SK-N-SH (cell line): ENCODE measurements around the gene TCF12. TPM values are rescaled to one million over a fixed set of nuclear protein-coding genes. Genes with fewer than 3 reads are reported as not detected.

Experiments
- CTCF ChIA-PET: fragments of 300-600, 350-600 bp; formaldehyde crosslinking; extraction: SDS; loops from one replicate; lab custom pipeline; 2021; lab: Yijun Ruan, JAX
- POLR2A ChIA-PET: fragments of 350-600 bp; sonication (Branson Sonifier 250); formaldehyde crosslinking; extraction: SDS; loops from one replicate; lab custom pipeline; 2020; ENCODE audit warnings: antibody characterized with exemption, inconsistent platforms; lab: Yijun Ruan, JAX
- DNase-seq: peaks from one replicate; pipeline ENCODE4 v3.0.0; 2012
- H2AFZ ChIP-seq: fragments of 200-600 bp; sonication (generic); 2 replicates; pipeline ENCODE4 v1.8.1; 2016; ENCODE audit warnings: antibody characterized with exemption, mild to moderate bottlenecking, low read depth
- H3F3A ChIP-seq: fragments of 200-600 bp; sonication (generic); replicated peaks from 2 replicates; pipeline ENCODE3; 2016; ENCODE audit warnings: antibody characterized with exemption, mild to moderate bottlenecking; ENCODE audit not compliant: insufficient read depth
- H3K27ac ChIP-seq, 2 experiments: fragments of 200-500 bp in 1 of 2; fragments of 200-600 bp in 1 of 2; sonication (Bioruptor generic) in 1 of 2; sonication (generic), shearing (Covaris generic) in 1 of 2; 2 replicates each; pipeline versions ENCODE4 v1.5.1 to v1.6.1; 2014 to 2016; ENCODE audit warnings: low read depth in 2 of 2, inconsistent platforms in 1 of 2, low read length in 1 of 2, mild to moderate bottlenecking in 1 of 2, mixed read lengths in 1 of 2
- H3K27me3 ChIP-seq: fragments of 200-600 bp; sonication (generic), shearing (Covaris generic); 2 replicates; pipeline ENCODE4 v1.6.1; 2016; ENCODE audit warnings: mixed run types; ENCODE audit not compliant: insufficient read depth
- H3K36me3 ChIP-seq, 2 experiments: fragments of 200-500 bp in 1 of 2; fragments of 200-600 bp in 1 of 2; sonication (Bioruptor generic) in 1 of 2; sonication (generic) in 1 of 2; replicated peaks in 1 of 2; 2 replicates each; pipeline versions ENCODE3 to v1.5.1; 2014 to 2016; ENCODE audit warnings: low read length in 1 of 2, mild to moderate bottlenecking in 1 of 2; ENCODE audit not compliant: insufficient read depth in 2 of 2, control insufficient read depth in 1 of 2
- H3K4me1 ChIP-seq, 2 experiments: fragments of 200-500 bp in 1 of 2; fragments of 200-600 bp in 1 of 2; sonication (Bioruptor generic) in 1 of 2; sonication (generic), shearing (Covaris generic) in 1 of 2; 2 replicates each; pipeline versions ENCODE4 v1.5.1 to v1.6.1; 2014 to 2016; ENCODE audit warnings: low read depth in 1 of 2, low read length in 1 of 2, mixed run types in 1 of 2; ENCODE audit not compliant: insufficient read depth in 2 of 2, control insufficient read depth in 1 of 2
- H3K4me2 ChIP-seq: fragments of 200-600 bp; sonication (generic), shearing (Covaris generic); 2 replicates; pipeline ENCODE4 v1.6.1; 2017; ENCODE audit warnings: mixed run types
- H3K4me3 ChIP-seq, 2 experiments: fragments of 200-500 bp in 1 of 2; fragments of 200-600 bp in 1 of 2; sonication (Bioruptor generic) in 1 of 2; sonication (generic), shearing (Covaris generic) in 1 of 2; 2 replicates each; pipeline versions ENCODE4 v1.5.1 to v1.8.1; 2014 to 2016; ENCODE audit warnings: low read depth in 2 of 2, inconsistent platforms in 1 of 2, low read length in 1 of 2, mild to moderate bottlenecking in 1 of 2, mixed read lengths in 1 of 2, moderate library complexity in 1 of 2
- H3K79me2 ChIP-seq: fragments of 200-600 bp; sonication (generic); 2 replicates; pipeline ENCODE4 v1.8.1; 2017; ENCODE audit warnings: mild to moderate bottlenecking; ENCODE audit not compliant: insufficient read depth
- H3K9ac ChIP-seq: fragments of 200-600 bp; sonication (generic); 2 replicates; pipeline ENCODE4 v1.6.1; 2017; ENCODE audit warnings: mixed run types
- H3K9me2 ChIP-seq: fragments of 200-600 bp; sonication (generic); 2 replicates; pipeline ENCODE4 v1.6.1; 2017; ENCODE audit warnings: mixed run types
- H3K9me3 ChIP-seq: fragments of 200-600 bp; sonication (generic); 2 replicates; pipeline ENCODE4 v1.6.1; 2017; ENCODE audit warnings: mixed run types, mild to moderate bottlenecking, moderate library complexity
- H4K20me1 ChIP-seq: fragments of 200-600 bp; sonication (generic); 2 replicates; pipeline ENCODE4 v1.6.1; 2017; ENCODE audit warnings: mild to moderate bottlenecking, mixed run types; ENCODE audit not compliant: insufficient read depth
- ELF1 ChIP-seq: IDR thresholded peaks from 2 replicates; pipeline ENCODE4 v1.4.0; 2012
- EP300 ChIP-seq, 2 experiments: IDR thresholded peaks; 2 replicates each; pipeline versions ENCODE4 v1.4.0 to v1.6.1; 2012; ENCODE audit warnings: borderline replicate concordance in 1 of 2, low read depth in 1 of 2, low read length in 1 of 2
- EZH2phosphoT487 ChIP-seq: fragments of 200-600 bp; sonication (generic); IDR thresholded peaks from 2 replicates; pipeline ENCODE4 v1.6.1; 2017; ENCODE audit warnings: low read depth, mixed run types, mild to moderate bottlenecking, antibody characterized with exemption, moderate library complexity, borderline replicate concordance
- FOXJ3 ChIP-seq: sonication (generic); formaldehyde crosslinking; IDR thresholded peaks from 2 replicates; pipeline ENCODE4 v1.5.1; 2020; ENCODE audit warnings: mild to moderate bottlenecking, missing genetic modification reagents
- FOXM1 ChIP-seq: IDR thresholded peaks from 2 replicates; pipeline ENCODE4 v1.4.0; 2012; ENCODE audit warnings: low read depth, mild to moderate bottlenecking
- GABPA ChIP-seq: IDR thresholded peaks from 2 replicates; pipeline ENCODE4 v1.4.0; 2012; ENCODE audit warnings: low read depth, mild to moderate bottlenecking
- MEF2A ChIP-seq: IDR thresholded peaks from 2 replicates; pipeline ENCODE4 v1.4.0; 2012; ENCODE audit warnings: low read depth, borderline replicate concordance
- MXI1 ChIP-seq: IDR thresholded peaks from 2 replicates; pipeline ENCODE4 v1.6.1; 2012; ENCODE audit warnings: mild to moderate bottlenecking, low read depth, low read length, improper control_type of control experiment
- RXRA ChIP-seq: IDR thresholded peaks from 2 replicates; pipeline ENCODE4 v1.4.0; 2012; ENCODE audit warnings: low read depth, mild to moderate bottlenecking, borderline replicate concordance
- SIN3A ChIP-seq: IDR thresholded peaks from 2 replicates; pipeline ENCODE4 v1.6.1; 2012; ENCODE audit warnings: low read depth, mild to moderate bottlenecking, low read length, moderate library complexity, borderline replicate concordance
- SMC3 ChIP-seq: IDR thresholded peaks from 2 replicates; pipeline ENCODE4 v1.6.1; 2012; ENCODE audit warnings: low read depth, low read length, improper control_type of control experiment
- TCF12 ChIP-seq: IDR thresholded peaks from 2 replicates; pipeline ENCODE4 v1.4.0; 2012
- USF2 ChIP-seq: fragments of 150-350 bp; IDR thresholded peaks from 2 replicates; pipeline ENCODE4 v1.6.1; 2017; ENCODE audit warnings: antibody characterized with exemption, low read length, low read depth, borderline replicate concordance
- WGBS: methylation state at CpG from one replicate; pipeline ENCODE4 v1.1.6; 2017; ENCODE audit warnings: low lambda C conversion rate; 5-methylcytosine and 5-hydroxymethylcytosine counted together
- polyA plus RNA-seq, 3 experiments: library from polyadenylated mRNA; depleted of rRNA; stranded (reverse); fragments of >200 nt; gene quantifications; 2 replicates each; pipeline ENCODE4 v1.2.3, GENCODE V29; 2012
- TF ChIP-seq, protein P1 (sequence below): IDR thresholded peaks from 2 replicates; pipeline ENCODE4 v1.4.0; 2012; ENCODE audit warnings: low read depth, borderline replicate concordance

The TCF12 gene
- polyA plus RNA-seq, 1 of the 3 experiments (the other 2 are of a cell fraction), result 49.6 TPM

GRCh38 chr15:57054204-57054750, 135.8 kb downstream of the TCF12 start:
- POLR2A ChIA-PET, result no interaction called here

GRCh38 chr15:57056357-57056756, 137.9 kb downstream of the TCF12 start:
- no peak overlapping the region for H3K4me3 ChIP-seq
- peaks cover 3% of the 10 kb centered on the region; the same call in 1 of the 2 replicates for H4K20me1 ChIP-seq
- CTCF ChIA-PET, result no interaction called here
- H3K4me2 ChIP-seq, result no peak overlapping the region
- H2AFZ ChIP-seq, result no peak overlapping the region
- peaks cover 89% of the 10 kb centered on the region for H3K79me2 ChIP-seq
- H3K27ac ChIP-seq, result no peak overlapping the region
- no peak overlapping the region for H3K9ac ChIP-seq
- no peaks in the 10 kb centered on the region for H3K36me3 ChIP-seq
- no peaks in the 10 kb centered on the region for H3K27me3 ChIP-seq
- no peak for DNase-seq
- TF ChIP-seq, protein P1, sequence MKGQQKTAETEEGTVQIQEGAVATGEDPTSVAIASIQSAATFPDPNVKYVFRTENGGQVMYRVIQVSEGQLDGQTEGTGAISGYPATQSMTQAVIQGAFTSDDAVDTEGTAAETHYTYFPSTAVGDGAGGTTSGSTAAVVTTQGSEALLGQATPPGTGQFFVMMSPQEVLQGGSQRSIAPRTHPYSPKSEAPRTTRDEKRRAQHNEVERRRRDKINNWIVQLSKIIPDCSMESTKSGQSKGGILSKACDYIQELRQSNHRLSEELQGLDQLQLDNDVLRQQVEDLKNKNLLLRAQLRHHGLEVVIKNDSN, result no peak
- no peak for TF ChIP-seq GABPA
- TF ChIP-seq SIN3A, result no peak
- TF ChIP-seq FOXM1, result no peak
- no peak for TF ChIP-seq EZH2phosphoT487
- no peak for TF ChIP-seq TCF12
- TF ChIP-seq EP300 (IDR thresholded peaks at IDR 0.05; ENCODE audit: borderline replicate concordance in 1 of 2, low read depth in 1 of 2, low read length in 1 of 2), result no peak
- TF ChIP-seq ELF1, result no peak
- no peak for TF ChIP-seq FOXJ3 (CRISPR knock-in tag)
- TF ChIP-seq USF2, result no peak
- no peak for TF ChIP-seq MXI1
- TF ChIP-seq MEF2A, result no peak
- TF ChIP-seq SMC3, result no peak
- TF ChIP-seq RXRA, result no peak
- TF ChIP-seq, all 33 proteins: peak for 0
- peaks cover 28% of the 10 kb centered on the region for H3F3A ChIP-seq
- H3K9me2 ChIP-seq, result no peaks in the 10 kb centered on the region
- H3K4me1 ChIP-seq, result peaks cover 3 to 47% of the 10 kb centered on the region in 2 experiments; a peak in 3 of 4 replicates
- POLR2A ChIA-PET, result no interaction called here
- no peaks in the 10 kb centered on the region for H3K9me3 ChIP-seq
- WGBS, result 95% methylated on average over 7 of the region's 7 CpGs

More at GRCh38 chr15:57054204-57054750, 135.8 kb downstream of the TCF12 start:
- Histone ChIP-seq H3K4me2 (no peak overlapping the region), H3K27me3 (no peaks in the 10 kb centered on the region), H3K9me2 (no peaks in the 10 kb centered on the region), H3K4me3 (no peak overlapping the region), H3K9me3 (no peaks in the 10 kb centered on the region), H2AFZ (no peak overlapping the region), H3K4me1 (peaks cover 3 to 37% of the 10 kb centered on the region in 2 experiments; a peak in 3 of 4 replicates), H3F3A (peaks cover 13% of the 10 kb centered on the region), H3K79me2 (peaks cover 100% of the 10 kb centered on the region), H3K36me3 (no peaks in the 10 kb centered on the region), H3K27ac (no peak overlapping the region), H4K20me1 (no peaks in the 10 kb centered on the region; the same call in 1 of the 2 replicates), H3K9ac (no peak overlapping the region)
- CTCF ChIA-PET, result interaction anchor here (0.9 kb wide), 1 partner anchor 74 kb away, joined by 3 read pairs; no protein-coding TSS in a partner anchor
- TF ChIP-seq SMC3, result no peak
- WGBS, result 48% methylated on average over 1 of the region's 1 CpG
- DNase-seq, result no peak
